H9 (cell line): Measurements from ENCODE around the gene SOX13. TPM values are rescaled to one million over a fixed set of nuclear protein-coding genes. Genes with fewer than 3 reads are reported as not detected.

Experiments used
- DNase-seq: peaks from one replicate; pipeline ENCODE4 v3.0.0-alpha.2; 2017
- H2AFZ ChIP-seq: one replicate; pipeline ENCODE4 v1.6.1; 2013; ENCODE audit warnings: mild to moderate bottlenecking, low read length, control low read depth, moderate library complexity
- H2AK5ac ChIP-seq: 2 replicates; pipeline ENCODE4 v1.6.1; 2013; ENCODE audit warnings: low read length, control low read depth, mixed read lengths; ENCODE audit not compliant: insufficient read length
- H2BK120ac ChIP-seq: one replicate; pipeline ENCODE4 v1.6.1; 2013; ENCODE audit warnings: low read depth, mild to moderate bottlenecking, low read length, control low read depth, inconsistent platforms; ENCODE audit not compliant: poor library complexity, severe bottlenecking
- H2BK12ac ChIP-seq: 2 replicates; pipeline ENCODE4 v1.6.1; 2013; ENCODE audit warnings: low read length, control low read depth, mixed read lengths, low read depth; ENCODE audit not compliant: insufficient read length
- H2BK15ac ChIP-seq: 2 replicates; pipeline ENCODE4 v1.6.1; 2013; ENCODE audit warnings: low read depth, low read length, control low read depth
- H2BK20ac ChIP-seq: one replicate; pipeline ENCODE4 v1.6.1; 2013; ENCODE audit warnings: low read depth, mild to moderate bottlenecking, low read length, control low read depth, inconsistent platforms; ENCODE audit not compliant: poor library complexity, severe bottlenecking
- H2BK5ac ChIP-seq: 2 replicates; pipeline ENCODE4 v1.6.1; 2013; ENCODE audit warnings: low read length, control low read depth, mixed read lengths; ENCODE audit not compliant: insufficient read length
- H3K14ac ChIP-seq: 2 replicates; pipeline ENCODE4 v1.6.1; 2013; ENCODE audit warnings: low read length, control low read depth; ENCODE audit not compliant: insufficient read depth
- H3K18ac ChIP-seq: 2 replicates; pipeline ENCODE4 v1.6.1; 2013; ENCODE audit warnings: low read depth, mild to moderate bottlenecking, mixed read lengths, low read length, control low read depth; ENCODE audit not compliant: insufficient read length
- H3K23ac ChIP-seq: 2 replicates; pipeline ENCODE4 v1.6.1; 2013; ENCODE audit warnings: low read length, control low read depth, mixed read lengths, low read depth; ENCODE audit not compliant: insufficient read length
- H3K23me2 ChIP-seq: 2 replicates; pipeline ENCODE4 v1.6.1; 2013; ENCODE audit warnings: low read depth, mild to moderate bottlenecking, mixed read lengths, low read length, control low read depth; ENCODE audit not compliant: insufficient read length, poor library complexity, severe bottlenecking
- H3K27ac ChIP-seq: 2 replicates; pipeline ENCODE4 v1.5.1; 2013; ENCODE audit warnings: low read length, control low read depth, mixed read lengths, low read depth; ENCODE audit not compliant: insufficient read length
- H3K27me3 ChIP-seq: 2 replicates; pipeline ENCODE4 v1.6.1; 2013; ENCODE audit warnings: low read length, control low read depth, inconsistent platforms; ENCODE audit not compliant: insufficient read depth
- H3K4ac ChIP-seq: 2 replicates; pipeline ENCODE4 v1.6.1; 2013; ENCODE audit warnings: low read depth, mild to moderate bottlenecking, control low read depth, inconsistent platforms, low read length, moderate library complexity
- H3K4me1 ChIP-seq: 2 replicates; pipeline ENCODE4 v1.6.1; 2013; ENCODE audit warnings: low read length, control low read depth, inconsistent platforms; ENCODE audit not compliant: insufficient read depth
- H3K4me2 ChIP-seq: 2 replicates; pipeline ENCODE4 v1.6.1; 2013; ENCODE audit warnings: low read length, control low read depth, mixed read lengths; ENCODE audit not compliant: insufficient read length, insufficient read depth
- H3K56ac ChIP-seq: 2 replicates; pipeline ENCODE4 v1.6.1; 2013; ENCODE audit warnings: low read depth, mild to moderate bottlenecking, mixed read lengths, low read length, control low read depth; ENCODE audit not compliant: insufficient read length
- H3K79me1 ChIP-seq: 2 replicates; pipeline ENCODE4 v1.6.1; 2013; ENCODE audit warnings: low read depth, mild to moderate bottlenecking, moderate library complexity, low read length, control low read depth, inconsistent platforms; ENCODE audit not compliant: insufficient read depth, poor library complexity, severe bottlenecking
- H3K79me2 ChIP-seq: 2 replicates; pipeline ENCODE4 v1.6.1; 2013; ENCODE audit warnings: low read length, control low read depth, inconsistent platforms; ENCODE audit not compliant: insufficient read depth
- H3K9ac ChIP-seq: 2 replicates; pipeline ENCODE4 v1.6.1; 2013; ENCODE audit warnings: low read length, control low read depth, mixed read lengths; ENCODE audit not compliant: insufficient read length; ENCODE audit errors: extremely low read depth
- H3K9me3 ChIP-seq: one replicate; pipeline ENCODE4 v1.6.1; 2013; ENCODE audit warnings: low read depth, low read length, inconsistent platforms; ENCODE audit not compliant: control insufficient read depth
- H3T11ph ChIP-seq: one replicate; pipeline ENCODE4 v1.6.1; 2013; ENCODE audit warnings: mild to moderate bottlenecking, low read length, control low read depth, inconsistent platforms
- H4K20me1 ChIP-seq: one replicate; pipeline ENCODE4 v1.6.1; 2013; ENCODE audit not compliant: control insufficient read depth, insufficient read length, insufficient read depth
- H4K5ac ChIP-seq: 2 replicates; pipeline ENCODE4 v1.6.1; 2013; ENCODE audit warnings: low read depth, mild to moderate bottlenecking, mixed read lengths, low read length, control low read depth; ENCODE audit not compliant: insufficient read length
- H4K8ac ChIP-seq: replicated peaks from 2 replicates; pipeline ENCODE4 v1.6.1; 2013; ENCODE audit warnings: low read length, control low read depth, mixed read lengths, low read depth; ENCODE audit not compliant: insufficient read length
- H4K91ac ChIP-seq: 2 replicates; pipeline ENCODE4 v1.6.1; 2013; ENCODE audit warnings: low read depth, mild to moderate bottlenecking, moderate library complexity, mixed read lengths, low read length, control low read depth; ENCODE audit not compliant: insufficient read length
- H3K27ac Mint-ChIP-seq, 3 experiments: 2 replicates in 2 of 3; 3 replicates in 1 of 3; pipeline ENCODE4 v1.8.0; 2020 to 2021; ENCODE audit warnings: mixed read lengths in 3 of 3, mild to moderate bottlenecking in 1 of 3, moderate library complexity in 1 of 3
- H3K27me3 Mint-ChIP-seq: 2 replicates; pipeline ENCODE4 v1.8.0; 2021; ENCODE audit warnings: low read depth, mild to moderate bottlenecking, moderate library complexity, mixed read lengths
- H3K36me3 Mint-ChIP-seq, 3 experiments: 2 replicates in 2 of 3; 3 replicates in 1 of 3; pipeline ENCODE4 v1.8.0; 2020 to 2021; ENCODE audit warnings: low read depth in 3 of 3, mixed read lengths in 3 of 3; ENCODE audit not compliant: insufficient read depth in 1 of 3
- H3K4me1 Mint-ChIP-seq, 2 experiments: 2 replicates each; pipeline ENCODE4 v1.8.0; 2020; ENCODE audit warnings: mixed read lengths in 2 of 2
- H3K4me3 Mint-ChIP-seq, 2 experiments: 2 replicates in 1 of 2; 3 replicates in 1 of 2; pipeline ENCODE4 v1.8.0; 2020 to 2021; ENCODE audit warnings: mild to moderate bottlenecking in 2 of 2, mixed read lengths in 2 of 2, moderate library complexity in 1 of 2
- H3K9me3 Mint-ChIP-seq, 2 experiments: 2 replicates in 1 of 2; 3 replicates in 1 of 2; pipeline ENCODE4 v1.8.0; 2020; ENCODE audit warnings: mild to moderate bottlenecking in 2 of 2, mixed read lengths in 2 of 2, moderate library complexity in 1 of 2
- WGBS: extraction: QIAGEN DNeasy Blood & Tissue Kit; methylation state at CpG from one replicate; pipeline ENCODE4 v1.1.7; 2013; ENCODE audit warnings: missing lambda C conversion rate, low lambda C conversion rate, mixed read lengths; ENCODE audit not compliant: insufficient read length; ENCODE audit errors: extremely low coverage; 5-methylcytosine and 5-hydroxymethylcytosine counted together
- total RNA-seq: library from RNA; stranded (reverse); gene quantifications from 2 replicates; pipeline ENCODE4 v1.2.1, GENCODE V29; 2021
- TF ChIP-seq, protein P1 (sequence below): fragments of 200-600 bp; sonication (generic); conservative IDR thresholded peaks from 3 replicates; pipeline ENCODE4 v1.8.0; 2021; ENCODE audit warnings: antibody characterized with exemption, mild to moderate bottlenecking

SOX13 gene
- total RNA-seq, 1 experiment from 2014 or later = 120 TPM

DNA sequence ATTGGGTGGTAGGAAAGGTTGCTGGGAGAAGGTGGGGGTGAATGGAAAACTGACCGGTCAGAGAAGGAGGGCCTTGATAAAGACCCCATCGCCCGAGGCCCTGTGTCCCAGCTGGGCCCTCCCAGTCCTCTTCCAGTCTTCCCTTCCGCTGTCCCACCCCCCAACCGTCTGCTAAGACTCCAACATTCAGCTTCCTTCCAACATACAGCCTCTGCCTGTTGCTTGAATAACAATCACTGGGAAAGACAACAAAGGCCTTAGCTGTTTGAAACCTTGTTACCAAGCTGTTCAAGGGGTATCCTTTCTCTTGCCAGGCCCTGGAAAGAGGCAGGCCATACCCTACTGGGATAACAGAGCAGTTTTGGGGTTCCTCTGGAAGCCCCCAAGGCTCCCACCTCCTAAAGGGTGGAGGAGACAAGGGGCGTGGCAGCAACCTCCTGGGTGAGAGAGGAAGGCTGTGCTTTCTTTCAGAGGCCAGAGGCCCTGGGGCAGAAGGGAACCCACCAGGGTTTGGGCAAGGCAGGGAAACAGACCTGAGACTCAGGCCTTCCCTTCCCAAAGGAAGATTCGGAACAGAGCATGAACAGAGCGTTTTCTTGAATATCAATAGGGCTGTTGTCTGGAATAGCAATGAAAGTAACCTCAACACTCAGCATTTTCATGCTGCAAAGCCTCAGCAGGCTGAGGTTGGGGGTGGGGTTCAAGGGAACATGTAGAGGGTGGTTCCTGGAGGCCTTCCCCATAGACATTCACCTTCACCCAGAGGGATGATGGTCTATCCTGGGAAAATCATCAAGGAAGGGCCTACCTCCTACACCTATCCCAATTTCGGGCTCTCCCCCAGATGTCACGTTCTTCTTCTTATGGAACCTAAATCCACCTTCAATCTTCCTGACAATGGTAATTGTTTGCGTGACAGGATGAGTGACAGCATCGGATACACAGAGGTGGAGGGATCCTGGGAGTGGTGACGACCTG, 74.8 kb downstream of the SOX13 start:
- no peak overlapping the region for H3K9ac ChIP-seq
- TF ChIP-seq, protein P1, sequence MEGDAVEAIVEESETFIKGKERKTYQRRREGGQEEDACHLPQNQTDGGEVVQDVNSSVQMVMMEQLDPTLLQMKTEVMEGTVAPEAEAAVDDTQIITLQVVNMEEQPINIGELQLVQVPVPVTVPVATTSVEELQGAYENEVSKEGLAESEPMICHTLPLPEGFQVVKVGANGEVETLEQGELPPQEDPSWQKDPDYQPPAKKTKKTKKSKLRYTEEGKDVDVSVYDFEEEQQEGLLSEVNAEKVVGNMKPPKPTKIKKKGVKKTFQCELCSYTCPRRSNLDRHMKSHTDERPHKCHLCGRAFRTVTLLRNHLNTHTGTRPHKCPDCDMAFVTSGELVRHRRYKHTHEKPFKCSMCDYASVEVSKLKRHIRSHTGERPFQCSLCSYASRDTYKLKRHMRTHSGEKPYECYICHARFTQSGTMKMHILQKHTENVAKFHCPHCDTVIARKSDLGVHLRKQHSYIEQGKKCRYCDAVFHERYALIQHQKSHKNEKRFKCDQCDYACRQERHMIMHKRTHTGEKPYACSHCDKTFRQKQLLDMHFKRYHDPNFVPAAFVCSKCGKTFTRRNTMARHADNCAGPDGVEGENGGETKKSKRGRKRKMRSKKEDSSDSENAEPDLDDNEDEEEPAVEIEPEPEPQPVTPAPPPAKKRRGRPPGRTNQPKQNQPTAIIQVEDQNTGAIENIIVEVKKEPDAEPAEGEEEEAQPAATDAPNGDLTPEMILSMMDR = no peak
- H3K4me2 ChIP-seq = peak overlapping the region; percentile 3

More for the DNA sequence above, 74.8 kb downstream of the SOX13 start:
- no peak overlapping the region for H4K8ac ChIP-seq
- H2AFZ ChIP-seq = no peak overlapping the region
- H3K27me3 Mint-ChIP-seq = peaks cover 29% of the 10 kb centered on the region
- H3K23me2 ChIP-seq = peaks cover 6% of the 10 kb centered on the region
- no peak overlapping the region for H3K14ac ChIP-seq
- H3K9me3 Mint-ChIP-seq = no peaks in the 10 kb centered on the region; a peak in 1 of 5 replicates
- H4K20me1 ChIP-seq = no peaks in the 10 kb centered on the region
- no peak overlapping the region for H3K27ac ChIP-seq
- H3K36me3 Mint-ChIP-seq = peaks cover 0 to 10% (median 6%) of the 10 kb centered on the region in 3 experiments; a peak in 3 of 7 replicates
- no peak overlapping the region for H3T11ph ChIP-seq
- no peak overlapping the region for H3K4ac ChIP-seq
- peak overlapping the region; percentile 76 to 89 (median 85) for H3K27ac Mint-ChIP-seq
- H2AK5ac ChIP-seq = no peak overlapping the region
- no peak overlapping the region for H4K91ac ChIP-seq
- H2BK120ac ChIP-seq = no peak overlapping the region
- no peak overlapping the region for H3K56ac ChIP-seq
- H2BK20ac ChIP-seq = no peak overlapping the region
- no peak overlapping the region for H3K18ac ChIP-seq
- no peaks in the 10 kb centered on the region for H3K79me2 ChIP-seq
- H3K4me3 Mint-ChIP-seq = peak overlapping the region; percentile 28 to 68; a peak in 4 of 5 replicates
- peaks cover 46 to 48% of the 10 kb centered on the region in 2 experiments for H3K4me1 Mint-ChIP-seq
- no peaks in the 10 kb centered on the region for H3K79me1 ChIP-seq
- no CpG with 5 or more reads among the region's 13 CpGs for WGBS
- no peaks in the 10 kb centered on the region for H3K9me3 ChIP-seq
- DNase-seq = peak; percentile 72
- H2BK5ac ChIP-seq = no peak overlapping the region
- no peak overlapping the region for H2BK12ac ChIP-seq
- H3K23ac ChIP-seq = no peak overlapping the region
- peaks cover 4% of the 10 kb centered on the region; the same call in 1 of the 2 replicates for H3K4me1 ChIP-seq
- no peaks in the 10 kb centered on the region for H3K27me3 ChIP-seq
- H4K5ac ChIP-seq = no peak overlapping the region
- no peak overlapping the region for H2BK15ac ChIP-seq
